Activated CD4-positive, alpha-beta T cell treated with anti-CD3 and anti-CD28 coated beads, Interleukin-2, amount 10 ng/mL, durations not matched to agents 24 days and 14 days (primary cell): ENCODE results near the gene ALDH1L1. TPM values are rescaled to one million over a fixed set of nuclear protein-coding genes. Genes with fewer than 3 reads are reported as not detected.
A peak's percentile ranks its signal among the peaks of the same experiment; 100 is the strongest.

ENCODE experiments used
- DNase-seq: peaks from one replicate; pipeline ENCODE4 v3.0.0; 2022
- H3K27ac Mint-ChIP-seq: one replicate; pipeline ENCODE4 v1.8.0; 2022; ENCODE audit warnings: mild to moderate bottlenecking, mixed read lengths
- H3K27me3 Mint-ChIP-seq: one replicate; pipeline ENCODE4 v1.8.0; 2022; ENCODE audit warnings: mixed read lengths
- H3K36me3 Mint-ChIP-seq: one replicate; pipeline ENCODE4 v1.8.0; 2022; ENCODE audit warnings: low read depth, mild to moderate bottlenecking, mixed read lengths
- H3K4me1 Mint-ChIP-seq: one replicate; pipeline ENCODE4 v1.8.0; 2021; ENCODE audit warnings: mixed read lengths
- H3K4me3 Mint-ChIP-seq: one replicate; pipeline ENCODE4 v1.8.0; 2022; ENCODE audit warnings: mild to moderate bottlenecking, moderate library complexity, mixed read lengths
- H3K9me3 Mint-ChIP-seq: one replicate; pipeline ENCODE4 v1.8.0; 2021; ENCODE audit warnings: mixed read lengths
- intact Hi-C: fragments of 100-400 bp; cut with micrococcal nuclease; formaldehyde crosslinking; loops from one replicate; pipeline ENCODE4 v1.15.1; 2023
- total RNA-seq: library from RNA; stranded (reverse); gene quantifications from 2 replicates; pipeline ENCODE4 v1.2.3, GENCODE V29; 2022

ALDH1L1 gene
- total RNA-seq, 1 donor from 2014 or later: not detected

- peaks cover 33% of the 10 kb centered on the region for H3K27me3 Mint-ChIP-seq
- no peaks in the 10 kb centered on the region for H3K9me3 Mint-ChIP-seq
- H3K4me3 Mint-ChIP-seq: no peak overlapping the region
- H3K4me1 Mint-ChIP-seq: no peaks in the 10 kb centered on the region
- no peak overlapping the region for H3K27ac Mint-ChIP-seq
- no peak for DNase-seq
- no peaks in the 10 kb centered on the region for H3K36me3 Mint-ChIP-seq
- intact Hi-C loops: no loop called here
Observed at GRCh38 chr3:126181398-126181725, 976 bp upstream of the ALDH1L1 start.

- intact Hi-C loops: no loop called here
- Mint-ChIP-seq H3K36me3 (no peaks in the 10 kb centered on the region), H3K4me3 (no peak overlapping the region), H3K27ac (no peak overlapping the region), H3K27me3 (peaks cover 43% of the 10 kb centered on the region), H3K9me3 (no peaks in the 10 kb centered on the region), H3K4me1 (no peaks in the 10 kb centered on the region)
- no peak for DNase-seq
Observed at GRCh38 chr3:126179825-126180476, 435 bp downstream of the ALDH1L1 start.

- Mint-ChIP-seq H3K27me3 (peaks cover 38% of the 10 kb centered on the region), H3K27ac (no peak overlapping the region), H3K9me3 (no peaks in the 10 kb centered on the region), H3K4me1 (no peaks in the 10 kb centered on the region), H3K4me3 (no peak overlapping the region), H3K36me3 (no peaks in the 10 kb centered on the region)
- peak; percentile 14 for DNase-seq
- intact Hi-C loops: no loop called here
Observed at GRCh38 chr3:126170073-126170777, 10.2 kb downstream of the ALDH1L1 start.

DNA sequence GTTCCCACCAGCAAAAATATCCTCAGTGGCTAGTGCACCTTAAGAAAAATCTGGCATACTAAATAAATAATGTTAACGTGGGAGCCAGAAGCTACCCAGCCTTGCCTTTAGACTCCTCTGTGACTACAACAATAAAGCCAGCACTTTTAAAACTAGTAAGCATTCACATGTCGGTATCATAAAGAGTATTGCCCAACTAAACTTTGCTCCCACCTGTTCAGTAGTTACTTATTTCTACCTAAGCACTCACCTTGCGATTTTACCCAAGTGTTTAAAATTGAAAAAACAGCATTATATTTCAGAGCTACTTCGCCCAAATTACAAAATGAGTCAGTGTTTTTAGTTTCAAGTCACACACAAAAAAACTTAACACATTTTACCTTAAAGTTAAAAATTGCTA lies 12.8 kb downstream of the ALDH1L1 start:
- H3K9me3 Mint-ChIP-seq: no peaks in the 10 kb centered on the region
- peak; percentile 14 for DNase-seq
- no peak overlapping the region for H3K27ac Mint-ChIP-seq
- H3K4me1 Mint-ChIP-seq: no peaks in the 10 kb centered on the region
- no peaks in the 10 kb centered on the region for H3K36me3 Mint-ChIP-seq
- intact Hi-C loops: no loop called here
- peaks cover 28% of the 10 kb centered on the region for H3K27me3 Mint-ChIP-seq
- no peak overlapping the region for H3K4me3 Mint-ChIP-seq

GRCh38 chr3:126166009-126166408 lies 14.4 kb downstream of the ALDH1L1 start:
- Mint-ChIP-seq H3K27me3 (peaks cover 22% of the 10 kb centered on the region), H3K27ac (no peak overlapping the region), H3K9me3 (no peaks in the 10 kb centered on the region), H3K36me3 (no peaks in the 10 kb centered on the region), H3K4me3 (no peak overlapping the region), H3K4me1 (no peaks in the 10 kb centered on the region)
- DNase-seq: peak; percentile 19
- intact Hi-C loops: no loop called here

- no peaks in the 10 kb centered on the region for H3K9me3 Mint-ChIP-seq
- no peak overlapping the region for H3K4me3 Mint-ChIP-seq
- intact Hi-C loops: no loop called here
- no peaks in the 10 kb centered on the region for H3K36me3 Mint-ChIP-seq
- no peak for DNase-seq
- no peak overlapping the region for H3K27ac Mint-ChIP-seq
- H3K4me1 Mint-ChIP-seq: no peaks in the 10 kb centered on the region
- H3K27me3 Mint-ChIP-seq: peaks cover 13% of the 10 kb centered on the region
Observed at GRCh38 chr3:126161309-126161708, 19.1 kb downstream of the ALDH1L1 start.

DNA sequence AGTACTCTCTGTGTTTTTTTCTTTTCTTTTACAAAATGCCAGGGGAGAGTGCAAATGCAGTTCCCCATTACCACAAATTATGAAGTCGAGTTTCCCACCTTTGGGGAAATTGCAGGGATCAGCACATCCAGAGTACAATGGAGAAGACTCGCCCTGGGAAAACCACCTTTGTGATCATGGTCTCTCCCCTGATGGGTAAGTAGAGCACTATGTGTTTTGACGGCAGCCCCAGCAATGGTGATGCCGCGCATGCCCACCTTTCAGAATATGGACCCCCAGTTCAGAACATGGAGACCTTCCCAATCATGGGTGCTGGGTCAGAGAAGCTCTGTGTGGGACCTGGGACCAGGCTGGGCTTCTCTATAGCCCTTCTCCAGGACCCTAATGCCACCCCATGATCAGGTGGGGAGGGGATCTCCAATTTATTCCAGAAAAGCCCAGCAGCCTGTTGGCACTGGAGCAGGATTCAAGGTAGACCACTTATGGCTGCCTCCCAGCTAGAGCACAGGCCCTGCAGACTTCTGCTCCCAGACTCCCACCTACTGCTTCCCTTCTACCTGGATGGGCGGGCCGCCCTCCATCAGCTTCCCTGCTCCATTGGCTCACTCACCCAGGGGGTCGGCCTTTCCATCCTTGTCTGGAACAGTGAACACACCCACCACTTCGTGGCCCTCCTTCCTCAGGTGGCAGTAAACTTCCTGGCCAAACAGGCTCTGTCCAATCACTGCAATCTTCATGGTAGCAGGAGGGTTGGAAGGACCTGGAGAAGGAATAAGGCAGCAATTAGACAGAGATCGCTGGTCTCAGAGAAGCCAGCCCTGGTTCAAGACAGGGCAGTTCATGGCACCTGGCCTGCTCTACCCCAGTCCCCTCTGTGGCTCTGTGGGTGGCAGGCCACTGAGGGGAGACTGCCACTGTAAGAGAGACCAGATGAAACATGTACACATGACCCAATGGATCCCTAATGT lies 19.9 kb downstream of the ALDH1L1 start:
- H3K27ac Mint-ChIP-seq: no peak overlapping the region
- no peaks in the 10 kb centered on the region for H3K4me1 Mint-ChIP-seq
- H3K27me3 Mint-ChIP-seq: peaks cover 6% of the 10 kb centered on the region
- H3K9me3 Mint-ChIP-seq: no peaks in the 10 kb centered on the region
- no peak for DNase-seq
- H3K4me3 Mint-ChIP-seq: no peak overlapping the region
- no peaks in the 10 kb centered on the region for H3K36me3 Mint-ChIP-seq
- intact Hi-C loops: no loop called here

GRCh38 chr3:126159476-126159875 lies 20.9 kb downstream of the ALDH1L1 start:
- intact Hi-C loops: no loop called here
- H3K9me3 Mint-ChIP-seq: no peaks in the 10 kb centered on the region
- peaks cover 2% of the 10 kb centered on the region for H3K27me3 Mint-ChIP-seq
- H3K36me3 Mint-ChIP-seq: no peaks in the 10 kb centered on the region
- H3K4me3 Mint-ChIP-seq: no peak overlapping the region
- no peaks in the 10 kb centered on the region for H3K4me1 Mint-ChIP-seq
- H3K27ac Mint-ChIP-seq: no peak overlapping the region
- DNase-seq: no peak

DNA sequence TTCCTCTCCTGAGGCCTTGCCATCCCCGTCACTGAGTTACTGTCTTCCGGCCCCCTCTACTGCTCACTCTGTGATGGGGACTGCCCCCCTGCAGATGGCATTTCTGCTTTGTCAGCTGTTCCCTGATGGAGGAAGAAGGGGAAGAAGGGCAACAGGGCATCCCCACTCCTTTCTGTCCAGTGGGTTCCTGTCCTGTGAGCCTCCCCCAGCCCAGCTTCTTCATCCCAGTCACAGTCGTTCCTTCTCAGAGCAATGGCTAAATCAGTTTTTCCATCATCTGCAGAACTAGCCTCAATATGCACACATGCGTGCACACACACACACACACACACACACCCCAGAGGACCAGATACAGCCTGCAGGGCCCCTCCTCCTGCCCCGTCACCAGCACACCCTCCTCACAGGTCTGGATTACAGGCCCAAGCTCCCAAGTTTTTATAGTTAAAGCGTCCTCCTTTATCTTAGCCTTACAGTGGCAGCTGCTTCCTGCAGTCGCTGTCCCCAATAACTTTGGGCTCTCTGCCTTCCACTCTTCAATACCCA lies 21.4 kb downstream of the ALDH1L1 start:
- peaks cover 2% of the 10 kb centered on the region for H3K27me3 Mint-ChIP-seq
- DNase-seq: peak; percentile 44
- no peak overlapping the region for H3K27ac Mint-ChIP-seq
- no peak overlapping the region for H3K4me3 Mint-ChIP-seq
- H3K36me3 Mint-ChIP-seq: no peaks in the 10 kb centered on the region
- H3K9me3 Mint-ChIP-seq: no peaks in the 10 kb centered on the region
- no peaks in the 10 kb centered on the region for H3K4me1 Mint-ChIP-seq
- intact Hi-C loops: no loop called here

GRCh38 chr3:126158016-126158911 lies 22.1 kb downstream of the ALDH1L1 start:
- no peak overlapping the region for H3K4me3 Mint-ChIP-seq
- no peaks in the 10 kb centered on the region for H3K9me3 Mint-ChIP-seq
- H3K27me3 Mint-ChIP-seq: no peaks in the 10 kb centered on the region
- no peaks in the 10 kb centered on the region for H3K36me3 Mint-ChIP-seq
- H3K4me1 Mint-ChIP-seq: no peaks in the 10 kb centered on the region
- peak; percentile 41 for DNase-seq
- H3K27ac Mint-ChIP-seq: no peak overlapping the region
- intact Hi-C loops: no loop called here

GRCh38 chr3:126157083-126157768 lies 23.2 kb downstream of the ALDH1L1 start:
- H3K27me3 Mint-ChIP-seq: no peaks in the 10 kb centered on the region
- intact Hi-C loops: no loop called here
- no peaks in the 10 kb centered on the region for H3K9me3 Mint-ChIP-seq
- H3K27ac Mint-ChIP-seq: no peak overlapping the region
- H3K4me1 Mint-ChIP-seq: no peaks in the 10 kb centered on the region
- peak; percentile 37 for DNase-seq
- H3K4me3 Mint-ChIP-seq: no peak overlapping the region
- no peaks in the 10 kb centered on the region for H3K36me3 Mint-ChIP-seq

DNA sequence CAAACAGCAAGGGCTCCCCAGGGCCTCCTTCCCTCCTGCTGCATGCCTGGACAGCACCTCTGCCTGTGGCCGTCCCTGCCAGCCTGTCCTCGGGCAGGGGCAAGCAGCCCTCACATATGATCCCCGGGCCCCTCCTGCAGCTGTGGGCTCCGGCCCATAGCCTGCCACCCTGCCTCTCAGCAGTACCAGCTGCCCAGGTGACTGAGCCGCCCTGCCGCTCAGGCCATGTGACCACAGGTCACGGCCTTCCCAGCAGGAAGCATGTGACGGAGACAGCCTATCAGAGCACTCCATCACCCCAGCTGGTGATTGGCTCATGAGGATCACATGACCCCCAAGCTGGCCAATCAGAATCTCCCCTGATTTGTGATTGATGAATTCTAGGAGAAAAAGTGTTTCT lies 23.9 kb downstream of the ALDH1L1 start:
- Mint-ChIP-seq H3K27ac (no peak overlapping the region), H3K9me3 (no peaks in the 10 kb centered on the region), H3K36me3 (no peaks in the 10 kb centered on the region), H3K27me3 (no peaks in the 10 kb centered on the region), H3K4me1 (no peaks in the 10 kb centered on the region), H3K4me3 (no peak overlapping the region)
- DNase-seq: peak; percentile 50
- intact Hi-C loops: no loop called here

GRCh38 chr3:126155819-126156218 lies 24.6 kb downstream of the ALDH1L1 start:
- H3K4me3 Mint-ChIP-seq: no peak overlapping the region
- no peak overlapping the region for H3K27ac Mint-ChIP-seq
- no peaks in the 10 kb centered on the region for H3K9me3 Mint-ChIP-seq
- intact Hi-C loops: no loop called here
- no peaks in the 10 kb centered on the region for H3K27me3 Mint-ChIP-seq
- no peaks in the 10 kb centered on the region for H3K4me1 Mint-ChIP-seq
- no peaks in the 10 kb centered on the region for H3K36me3 Mint-ChIP-seq
- DNase-seq: no peak
